Measurements from ENCODE around the gene RHBDL3.

Gene RHBDL3

GRCh38 chr17:32292094-32292493 lies 26.5 kb downstream of the RHBDL3 start:
- TF ChIP-seq CTCF (conservative IDR thresholded peaks at IDR 0.05) = no peak
- no peak for TF ChIP-seq ZFX (IDR thresholded peaks at IDR 0.05)

GRCh38 chr17:32297424-32297823 lies 31.8 kb downstream of the RHBDL3 start:
- no peak overlapping the region for H3K27ac ChIP-seq
- TF ChIP-seq ZFX (IDR thresholded peaks at IDR 0.05) (no peak), CTCF (conservative IDR thresholded peaks at IDR 0.05) (no peak)

More at GRCh38 chr17:32292094-32292493, 26.5 kb downstream of the RHBDL3 start:
- no peak overlapping the region for H3K27ac ChIP-seq

- TF ChIP-seq ZFX (IDR thresholded peaks at IDR 0.05) = no peak
- no peak for TF ChIP-seq CTCF (conservative IDR thresholded peaks at IDR 0.05)
- no peak overlapping the region for H3K27ac ChIP-seq
Observed at GRCh38 chr17:32297860-32298259, 32.2 kb downstream of the RHBDL3 start.

GRCh38 chr17:32298298-32298697 lies 32.7 kb downstream of the RHBDL3 start:
- no peak overlapping the region for H3K27ac ChIP-seq
- TF ChIP-seq ZFX (IDR thresholded peaks at IDR 0.05) (no peak), CTCF (conservative IDR thresholded peaks at IDR 0.05) (no peak)

- no peak overlapping the region for H3K27ac ChIP-seq
- TF ChIP-seq CTCF (conservative IDR thresholded peaks at IDR 0.05) = no peak
- no peak for TF ChIP-seq ZFX (IDR thresholded peaks at IDR 0.05)
Observed at GRCh38 chr17:32298721-32299579, 33.3 kb downstream of the RHBDL3 start.

- TF ChIP-seq ZFX (IDR thresholded peaks at IDR 0.05) (no peak), CTCF (conservative IDR thresholded peaks at IDR 0.05) (no peak)
- no peak overlapping the region for H3K27ac ChIP-seq
Observed at GRCh38 chr17:32299580-32300164, 34.0 kb downstream of the RHBDL3 start.

- TF ChIP-seq ZFX (IDR thresholded peaks at IDR 0.05) (no peak), CTCF (conservative IDR thresholded peaks at IDR 0.05) (no peak)
- no peak overlapping the region for H3K27ac ChIP-seq
Observed at GRCh38 chr17:32302037-32302436, 36.4 kb downstream of the RHBDL3 start.

Measured in C4-2B (cell line).